Right lobe of liver (tissue), 6 donors: ENCODE data around the gene CELF2. TPM values are rescaled to one million over a fixed set of nuclear protein-coding genes. Genes with fewer than 3 reads are reported as not detected.

Experiments used
- ATAC-seq, 4 donors: fragments of 200-7000 bp; cut with Tn5 transposase; one replicate each; pipeline ENCODE4 v1.9.1; 2020; ENCODE audit warnings: mild to moderate bottlenecking in 4 of 4, moderate library complexity in 4 of 4
- DNase-seq, 3 donors: peaks; one replicate each; pipeline ENCODE4 v3.0.0-alpha.2; 2020
- H3K27ac ChIP-seq, 3 donors: fragments of 200-600 bp; one replicate each; pipeline ENCODE4 v1.8.0; 2022
- H3K27me3 ChIP-seq, 2 donors: fragments of 200-600 bp; one replicate each; pipeline ENCODE4 v1.8.0; 2022
- H3K36me3 ChIP-seq, 4 donors: fragments of 200-600 bp; sonication (generic) in 1 of 4; one replicate each; pipeline versions ENCODE4 v1.5.1 to v1.8.0; 2017 to 2022; ENCODE audit warnings: control low read depth in 1 of 4
- H3K4me1 ChIP-seq, 4 donors: fragments of 200-600 bp; sonication (generic) in 1 of 4; one replicate each; pipeline versions ENCODE4 v1.5.1 to v1.8.0; 2017 to 2022; ENCODE audit warnings: control low read depth in 1 of 4
- H3K4me3 ChIP-seq, 3 donors: fragments of 200-600 bp; one replicate each; pipeline ENCODE4 v1.8.0; 2022
- H3K9me3 ChIP-seq, 4 donors: fragments of 200-600 bp; sonication (generic) in 1 of 4; one replicate each; pipeline versions ENCODE4 v1.5.1 to v1.8.0; 2017 to 2022; ENCODE audit warnings: control low read depth in 1 of 4
- POLR2A ChIP-seq: fragments of 450-650 bp; IDR thresholded peaks from one replicate; pipeline ENCODE4 v1.6.1; 2017; ENCODE audit warnings: antibody characterized with exemption, mild to moderate bottlenecking
- WGBS: methylation state at CpG from one replicate; pipeline ENCODE4 v1.1.6; 2018; ENCODE audit warnings: low coverage, low lambda C conversion rate; ENCODE audit not compliant: insufficient coverage; ENCODE audit errors: missing lambda C conversion rate; 5-methylcytosine and 5-hydroxymethylcytosine counted together
- intact Hi-C, 2 donors: fragments of 100-400 bp; cut with DNase I; formaldehyde crosslinking; loops; one replicate each; pipeline versions ENCODE4 v1.11.2 to v1.14.1; 2022
- total RNA-seq, 6 experiments: library from RNA; depleted of rRNA in 2 of 6; stranded (reverse); fragments of >200 nt in 2 of 6; fragmentation: NEBNext Ultra II Directional in 3 of 6; extraction: Animal tissue kit (Norgen Biotek cat#: 25700) in 3 of 6; gene quantifications; one replicate each; pipeline versions ENCODE4 v1.1.0 to v1.2.4, GENCODE V29; 2016 to 2023
- TF ChIP-seq, protein P1 (sequence below), 4 donors: fragments of 200-600 bp in 3 of 4; fragments of 450-650 bp in 1 of 4; IDR thresholded peaks; one replicate each; pipeline versions ENCODE4 v1.5.1 to v1.8.0; 2016 to 2022; ENCODE audit warnings: antibody characterized with exemption in 4 of 4, mild to moderate bottlenecking in 2 of 4
- donor health status: DM: no; HTN: yes; CAD: no.
- donor health status: DM: no; HTN: no; CAD: no.
- donor health status: DM: no; HTN: no; CAD: no.
- donor health status: DM: no; HTN: yes; CAD: no.
- donor health status: DM: no; HTN: yes; CAD: no.

Gene CELF2
- total RNA-seq, 6 experiments from 2014 or later: 2.4 to 6.2 (median 3.7) TPM

DNA sequence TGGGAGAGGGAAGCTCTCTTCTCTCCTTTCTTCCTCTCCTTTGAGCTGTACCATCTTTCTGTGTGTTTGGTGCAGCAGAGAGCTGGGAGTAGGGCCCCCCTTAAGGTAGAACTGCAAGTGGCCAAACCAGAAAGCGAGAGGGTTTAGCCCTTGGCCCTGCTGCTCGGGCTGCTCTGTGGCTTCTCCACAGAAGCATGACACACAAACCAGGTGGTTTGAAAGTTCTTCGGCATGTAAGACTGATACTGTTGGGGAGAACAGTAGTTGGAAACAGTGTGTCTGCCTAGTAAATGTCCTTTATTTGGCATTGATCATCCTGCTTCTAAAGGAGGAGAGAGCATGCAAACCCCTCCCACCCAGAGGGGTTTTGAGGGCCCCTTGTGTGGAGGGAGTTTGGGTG lies 277.8 kb downstream of the CELF2 start:
- no peak for ATAC-seq
- Histone ChIP-seq H3K9me3 (no peaks in the 10 kb centered on the region), H3K4me3 (no peak overlapping the region), H3K27ac (no peak overlapping the region), H3K4me1 (no peaks in the 10 kb centered on the region), H3K36me3 (no peaks in the 10 kb centered on the region), H3K27me3 (no peaks in the 10 kb centered on the region)
- WGBS: 89% methylated on average over 3 of the region's 3 CpGs
- intact Hi-C loops: no loop called here
- no peak for TF ChIP-seq POLR2A
- TF ChIP-seq, protein P1, sequence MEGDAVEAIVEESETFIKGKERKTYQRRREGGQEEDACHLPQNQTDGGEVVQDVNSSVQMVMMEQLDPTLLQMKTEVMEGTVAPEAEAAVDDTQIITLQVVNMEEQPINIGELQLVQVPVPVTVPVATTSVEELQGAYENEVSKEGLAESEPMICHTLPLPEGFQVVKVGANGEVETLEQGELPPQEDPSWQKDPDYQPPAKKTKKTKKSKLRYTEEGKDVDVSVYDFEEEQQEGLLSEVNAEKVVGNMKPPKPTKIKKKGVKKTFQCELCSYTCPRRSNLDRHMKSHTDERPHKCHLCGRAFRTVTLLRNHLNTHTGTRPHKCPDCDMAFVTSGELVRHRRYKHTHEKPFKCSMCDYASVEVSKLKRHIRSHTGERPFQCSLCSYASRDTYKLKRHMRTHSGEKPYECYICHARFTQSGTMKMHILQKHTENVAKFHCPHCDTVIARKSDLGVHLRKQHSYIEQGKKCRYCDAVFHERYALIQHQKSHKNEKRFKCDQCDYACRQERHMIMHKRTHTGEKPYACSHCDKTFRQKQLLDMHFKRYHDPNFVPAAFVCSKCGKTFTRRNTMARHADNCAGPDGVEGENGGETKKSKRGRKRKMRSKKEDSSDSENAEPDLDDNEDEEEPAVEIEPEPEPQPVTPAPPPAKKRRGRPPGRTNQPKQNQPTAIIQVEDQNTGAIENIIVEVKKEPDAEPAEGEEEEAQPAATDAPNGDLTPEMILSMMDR (IDR thresholded peaks at IDR 0.05): no peak
- no peak for DNase-seq

DNA sequence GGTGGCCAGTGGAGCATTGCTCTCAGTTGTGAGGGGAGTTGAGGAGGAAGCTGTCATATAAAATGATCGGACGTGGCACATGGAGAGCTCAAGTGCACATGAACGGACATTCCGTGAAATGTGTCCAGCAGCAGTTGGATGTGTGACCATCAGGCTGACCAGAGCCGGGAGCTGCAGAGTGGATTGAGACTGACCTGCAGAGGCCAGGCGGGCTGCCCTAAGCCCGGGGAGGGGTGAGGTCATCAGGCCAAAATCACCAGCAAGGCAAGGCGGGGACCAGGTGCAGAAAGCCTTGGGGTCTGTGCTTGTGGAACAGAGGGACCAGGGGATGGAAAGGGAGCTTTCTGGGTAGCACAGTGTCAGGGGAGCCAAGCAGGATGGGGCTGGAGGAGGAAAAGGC lies 279.5 kb downstream of the CELF2 start:
- intact Hi-C loops: no loop called here
- H3K36me3 ChIP-seq: no peaks in the 10 kb centered on the region
- DNase-seq: no peak
- no peak for TF ChIP-seq POLR2A
- TF ChIP-seq, protein P1 (IDR thresholded peaks at IDR 0.05): no peak
- no peaks in the 10 kb centered on the region for H3K9me3 ChIP-seq
- no peaks in the 10 kb centered on the region for H3K4me1 ChIP-seq
- ATAC-seq: no peak
- H3K4me3 ChIP-seq: no peak overlapping the region
- H3K27ac ChIP-seq: no peak overlapping the region
- WGBS: 67% methylated on average over 2 of the region's 8 CpGs
- H3K27me3 ChIP-seq: no peaks in the 10 kb centered on the region

DNA sequence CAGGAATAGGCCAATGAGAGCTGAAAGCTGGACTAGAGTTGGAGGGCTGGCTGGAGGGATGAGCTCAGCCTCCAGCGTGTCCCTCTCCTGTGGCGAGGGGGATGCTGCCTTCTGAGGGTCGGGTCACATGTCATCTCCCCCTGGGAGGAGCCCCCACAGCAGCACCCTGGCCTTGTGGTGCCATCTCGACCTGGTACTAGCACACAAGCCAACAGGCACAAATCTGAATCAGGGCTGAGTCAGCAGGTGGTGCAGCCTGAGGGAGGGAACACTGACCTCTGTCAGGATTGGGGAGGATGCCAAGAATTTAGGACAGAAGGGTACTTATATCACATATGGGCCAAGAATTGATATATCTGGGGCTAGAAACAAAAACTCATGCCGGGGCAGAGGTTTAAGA lies 280.4 kb downstream of the CELF2 start:
- intact Hi-C loops: no loop called here
- Histone ChIP-seq H3K4me3 (no peak overlapping the region), H3K9me3 (no peaks in the 10 kb centered on the region), H3K27ac (no peak overlapping the region), H3K27me3 (no peaks in the 10 kb centered on the region), H3K4me1 (no peaks in the 10 kb centered on the region), H3K36me3 (no peaks in the 10 kb centered on the region)
- 93% methylated on average over 1 of the region's 5 CpGs for WGBS
- no peak for TF ChIP-seq POLR2A
- TF ChIP-seq, protein P1 (IDR thresholded peaks at IDR 0.05): no peak
- ATAC-seq: no peak
- no peak for DNase-seq

DNA sequence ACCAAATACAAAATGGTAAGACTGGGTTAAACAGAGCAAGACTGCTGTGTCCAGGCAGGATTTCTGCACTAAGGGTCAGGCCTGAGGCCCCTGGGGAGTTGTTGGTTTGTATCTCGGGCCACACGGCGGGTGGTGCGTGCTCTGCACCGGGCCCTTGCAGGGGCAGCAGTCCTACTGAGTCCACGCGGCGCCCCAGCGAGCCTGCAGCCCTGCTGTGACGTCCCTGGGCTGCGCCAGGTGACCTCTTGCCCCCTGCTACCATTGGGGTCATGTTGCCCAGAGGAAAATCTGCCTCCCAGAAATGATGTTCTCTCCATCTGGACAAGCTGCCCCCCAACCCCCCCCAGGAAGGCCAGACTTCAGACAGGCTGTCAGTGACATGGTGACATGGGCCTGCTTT lies 281.5 kb downstream of the CELF2 start:
- Histone ChIP-seq H3K27ac (no peak overlapping the region), H3K4me3 (no peak overlapping the region), H3K9me3 (no peaks in the 10 kb centered on the region), H3K36me3 (no peaks in the 10 kb centered on the region), H3K4me1 (no peaks in the 10 kb centered on the region), H3K27me3 (no peaks in the 10 kb centered on the region)
- intact Hi-C loops: no loop called here
- DNase-seq: no peak
- TF ChIP-seq, protein P1 (IDR thresholded peaks at IDR 0.05): no peak
- TF ChIP-seq POLR2A: no peak
- ATAC-seq: peak in 1 of 4 donors; percentile 20
- no CpG with 5 or more reads among the region's 11 CpGs for WGBS

DNA sequence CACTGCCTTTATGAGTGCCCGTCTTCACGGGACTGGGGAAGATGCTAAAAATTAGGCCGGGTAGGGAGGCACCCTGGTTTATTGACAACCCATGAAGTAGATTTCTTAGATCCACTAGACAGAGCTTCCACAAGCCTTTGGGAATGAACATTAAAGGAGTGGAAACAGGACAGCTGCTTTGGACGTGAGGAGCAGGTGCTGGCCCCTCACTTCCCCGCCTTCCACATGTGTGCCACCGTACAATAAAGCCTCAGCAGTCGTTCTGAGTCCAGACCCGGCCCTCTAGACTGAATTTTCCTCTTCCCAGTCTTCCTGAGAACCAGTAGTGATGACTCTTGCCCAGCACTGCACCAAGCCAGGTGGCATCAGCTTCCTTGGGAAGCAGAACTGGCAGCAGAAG lies 282.4 kb downstream of the CELF2 start:
- H3K27me3 ChIP-seq: no peaks in the 10 kb centered on the region
- intact Hi-C loops: no loop called here
- H3K9me3 ChIP-seq: no peaks in the 10 kb centered on the region
- H3K27ac ChIP-seq: no peak overlapping the region
- ATAC-seq: peak in 1 of 4 donors; percentile 12
- no peaks in the 10 kb centered on the region for H3K36me3 ChIP-seq
- no peak for DNase-seq
- TF ChIP-seq, protein P1 (IDR thresholded peaks at IDR 0.05): no peak
- no peak for TF ChIP-seq POLR2A
- H3K4me1 ChIP-seq: no peaks in the 10 kb centered on the region
- H3K4me3 ChIP-seq: no peak overlapping the region
- WGBS: 59% methylated on average over 7 of the region's 8 CpGs
